GM12872 (cell line): ENCODE results near the gene GPRIN2.

Source experiments
- CTCF ChIP-seq: IDR thresholded peaks from 3 replicates; pipeline ENCODE4 v1.5.1; 2011; ENCODE audit warnings: low read depth, mild to moderate bottlenecking, low read length, moderate library complexity; ENCODE audit not compliant: insufficient read depth

Gene GPRIN2

DNA sequence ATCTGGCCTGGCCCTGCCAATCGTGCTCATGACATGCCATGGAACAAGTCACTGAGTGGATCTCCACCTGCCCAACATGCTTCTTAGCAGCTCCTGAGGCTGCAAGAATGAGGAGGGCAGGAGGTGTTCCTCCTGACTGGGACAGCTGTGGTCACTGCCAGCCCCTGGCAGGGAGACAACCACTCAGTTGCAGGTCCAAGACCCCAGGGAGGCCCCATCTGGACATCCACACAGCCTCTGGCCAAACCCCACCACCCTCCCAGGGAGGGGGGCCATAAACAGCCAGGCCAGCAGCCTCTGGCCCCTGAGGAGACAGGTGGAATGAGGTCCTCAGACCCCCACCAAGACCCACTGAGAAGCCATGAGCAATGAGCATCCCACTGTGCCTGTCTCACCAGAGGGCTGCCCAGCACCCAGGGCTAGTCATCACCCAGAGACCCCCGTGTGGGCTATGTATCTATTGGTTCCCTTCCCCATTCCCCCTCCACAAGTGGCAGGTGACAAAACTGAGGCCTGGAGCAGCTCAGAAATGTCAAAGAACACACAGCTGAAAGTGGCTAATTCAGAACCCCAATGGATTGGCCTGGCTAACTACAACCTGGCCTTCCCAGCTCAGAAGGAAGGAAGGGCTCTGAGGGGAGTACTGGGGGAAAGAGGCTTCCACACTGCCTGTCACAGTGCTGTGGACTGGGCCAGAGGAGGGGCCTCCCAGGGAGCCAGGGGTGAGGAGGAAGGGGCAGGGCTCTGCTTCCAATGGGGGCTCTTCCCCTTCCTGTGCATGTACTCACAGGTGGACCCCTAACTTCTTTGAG is 3.0 kb downstream of the GPRIN2 start:
- no peak for TF ChIP-seq CTCF

GRCh38 chr10:46552526-46553237 is 3.8 kb downstream of the GPRIN2 start:
- TF ChIP-seq CTCF: no peak

GRCh38 chr10:46551701-46552525 is 4.5 kb downstream of the GPRIN2 start:
- TF ChIP-seq CTCF: no peak

DNA sequence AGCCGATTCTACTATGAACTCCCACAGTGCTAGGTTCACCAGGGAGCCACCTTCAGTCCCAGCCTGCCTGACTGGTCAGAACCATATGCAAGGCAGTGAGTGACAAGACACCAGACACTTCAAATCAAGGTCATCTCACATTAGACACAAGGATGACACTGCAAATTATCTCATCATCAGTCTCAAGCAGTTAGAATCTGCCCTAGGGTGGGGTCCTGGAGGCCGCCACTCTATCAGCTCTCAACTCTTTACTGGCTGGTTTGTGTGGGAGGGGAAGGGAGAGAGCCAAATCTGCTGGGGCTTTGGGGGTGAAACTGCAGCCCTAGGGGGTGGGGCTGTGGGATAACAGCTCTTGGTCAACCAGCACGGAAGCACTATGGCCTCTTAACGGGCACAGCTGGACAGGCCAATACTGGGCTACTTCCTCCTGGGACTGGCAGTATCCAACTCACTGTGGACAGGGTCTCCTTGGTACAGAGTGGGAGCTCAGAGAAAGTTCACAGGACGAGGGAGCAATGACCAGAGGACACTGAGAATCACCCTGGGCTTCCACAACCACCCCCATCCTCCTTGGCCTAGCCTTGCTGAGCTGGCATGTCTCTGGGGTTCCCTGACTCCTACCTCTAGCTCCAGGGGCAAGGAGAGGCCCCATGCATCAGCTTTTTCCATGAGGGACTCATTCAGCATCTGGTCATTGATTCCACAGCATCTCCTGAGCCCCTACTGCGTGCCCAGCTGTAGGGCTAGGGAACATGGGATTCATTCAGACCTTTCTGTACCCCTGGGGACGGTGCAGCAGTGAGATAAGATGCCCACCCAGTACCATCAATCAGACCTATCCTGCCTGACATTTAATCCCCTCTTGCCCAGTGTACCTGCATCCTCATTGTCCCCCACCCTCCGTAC is 5.4 kb downstream of the GPRIN2 start:
- no peak for TF ChIP-seq CTCF

- no peak for TF ChIP-seq CTCF
Observed at GRCh38 chr10:46550076-46550790, 6.2 kb downstream of the GPRIN2 start.

DNA sequence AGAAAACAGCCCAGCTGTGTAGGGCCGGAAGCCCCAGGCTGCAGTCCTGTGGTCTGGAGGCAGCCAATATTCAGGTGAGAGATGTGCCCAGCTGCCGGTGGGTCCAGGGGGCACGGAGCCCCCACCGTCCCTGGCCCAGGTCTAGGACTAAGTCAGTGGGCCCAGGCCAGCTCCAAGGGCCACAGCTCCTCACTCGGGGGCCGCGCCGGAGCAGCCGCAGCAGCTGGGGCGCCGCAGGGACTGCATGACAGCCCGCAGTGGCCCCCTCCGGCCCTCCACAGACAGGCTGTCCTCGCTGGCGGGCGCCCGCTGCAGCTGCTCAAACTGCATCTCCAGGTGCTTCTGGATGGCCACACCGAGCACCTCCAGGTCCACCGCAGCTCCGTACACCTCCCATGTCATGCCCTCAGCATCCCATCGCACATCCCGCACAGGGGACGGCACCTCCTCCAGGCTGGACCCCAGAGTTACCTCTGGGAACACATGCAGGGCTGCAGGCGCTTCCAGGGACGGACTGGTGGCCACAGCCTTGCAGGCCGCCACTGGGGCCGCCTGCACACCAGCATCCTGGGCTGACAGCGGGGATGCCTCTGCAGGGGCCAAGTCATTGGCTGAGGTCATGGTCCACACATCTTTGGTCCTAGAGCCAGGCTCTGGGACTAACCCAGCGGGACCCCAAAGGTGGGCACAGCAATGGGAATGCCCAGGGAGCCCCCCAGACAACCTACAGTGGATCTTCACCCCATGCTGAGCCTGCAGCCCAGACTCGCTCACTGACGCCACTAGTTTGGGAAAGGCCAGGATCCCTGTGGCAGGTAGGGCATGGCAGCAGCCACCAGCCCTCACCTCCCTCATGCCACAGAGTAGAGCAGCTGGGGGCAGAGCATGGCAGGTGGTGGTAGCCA is 7.0 kb downstream of the GPRIN2 start:
- no peak for TF ChIP-seq CTCF
